Rectal smooth muscle tissue (tissue), 1 donor: ENCODE measurements around the gene ATG4C.

Experiments used
- H3K27ac ChIP-seq: one replicate; pipeline ENCODE4 v1.7.0; 2013; ENCODE audit warnings: low read depth, low read length, inconsistent platforms
- H3K27me3 ChIP-seq: one replicate; pipeline ENCODE4 v1.7.0; 2013; ENCODE audit warnings: low read length; ENCODE audit not compliant: control insufficient read depth, insufficient read depth
- H3K36me3 ChIP-seq: one replicate; pipeline ENCODE4 v1.7.0; 2013; ENCODE audit warnings: low read length; ENCODE audit not compliant: control insufficient read depth, insufficient read depth
- H3K4me1 ChIP-seq: one replicate; pipeline ENCODE4 v1.7.0; 2013; ENCODE audit warnings: low read length; ENCODE audit not compliant: control insufficient read depth, insufficient read depth
- H3K4me3 ChIP-seq: one replicate; pipeline ENCODE4 v1.7.0; 2013; ENCODE audit warnings: low read length
- H3K9ac ChIP-seq: one replicate; pipeline ENCODE4 v1.7.0; 2013; ENCODE audit warnings: low read length

Gene ATG4C

GRCh38 chr1:62876535-62876934 is 92.6 kb downstream of the ATG4C start:
- no peak overlapping the region for H3K9ac ChIP-seq
- H3K36me3 ChIP-seq = no peaks in the 10 kb centered on the region

GRCh38 chr1:62877579-62877978 is 93.6 kb downstream of the ATG4C start:
- H3K4me1 ChIP-seq = no peaks in the 10 kb centered on the region
- no peaks in the 10 kb centered on the region for H3K36me3 ChIP-seq
- H3K9ac ChIP-seq = no peak overlapping the region
- H3K4me3 ChIP-seq = no peak overlapping the region
- H3K27me3 ChIP-seq = no peaks in the 10 kb centered on the region
- no peak overlapping the region for H3K27ac ChIP-seq

More at GRCh38 chr1:62876535-62876934, 92.6 kb downstream of the ATG4C start:
- Histone ChIP-seq H3K4me1 (no peaks in the 10 kb centered on the region), H3K27me3 (no peaks in the 10 kb centered on the region), H3K4me3 (no peak overlapping the region), H3K27ac (no peak overlapping the region)

- Histone ChIP-seq H3K4me3 (no peak overlapping the region), H3K4me1 (no peaks in the 10 kb centered on the region), H3K27me3 (no peaks in the 10 kb centered on the region), H3K27ac (no peak overlapping the region), H3K9ac (no peak overlapping the region), H3K36me3 (no peaks in the 10 kb centered on the region)
Measured at GRCh38 chr1:62879962-62880361, 96.0 kb downstream of the ATG4C start.

GRCh38 chr1:62882201-62883104 is 98.5 kb downstream of the ATG4C start:
- H3K4me1 ChIP-seq = no peaks in the 10 kb centered on the region
- no peaks in the 10 kb centered on the region for H3K27me3 ChIP-seq
- no peak overlapping the region for H3K9ac ChIP-seq
- no peaks in the 10 kb centered on the region for H3K36me3 ChIP-seq
- H3K4me3 ChIP-seq = no peak overlapping the region
- H3K27ac ChIP-seq = no peak overlapping the region

- H3K4me1 ChIP-seq = no peaks in the 10 kb centered on the region
- no peak overlapping the region for H3K4me3 ChIP-seq
- no peaks in the 10 kb centered on the region for H3K27me3 ChIP-seq
- no peak overlapping the region for H3K9ac ChIP-seq
- H3K27ac ChIP-seq = no peak overlapping the region
- H3K36me3 ChIP-seq = no peaks in the 10 kb centered on the region
Measured at GRCh38 chr1:62884156-62884740, 100.3 kb downstream of the ATG4C start.

- H3K27ac ChIP-seq = no peak overlapping the region
- H3K4me3 ChIP-seq = no peak overlapping the region
- H3K27me3 ChIP-seq = no peaks in the 10 kb centered on the region
- H3K4me1 ChIP-seq = no peaks in the 10 kb centered on the region
- H3K36me3 ChIP-seq = no peaks in the 10 kb centered on the region
- H3K9ac ChIP-seq = no peak overlapping the region
Measured at GRCh38 chr1:62887799-62888507, 104.0 kb downstream of the ATG4C start.

GRCh38 chr1:62891956-62892562 is 108.1 kb downstream of the ATG4C start:
- Histone ChIP-seq H3K27ac (no peak overlapping the region), H3K27me3 (no peaks in the 10 kb centered on the region), H3K4me3 (no peak overlapping the region), H3K36me3 (no peaks in the 10 kb centered on the region), H3K4me1 (no peaks in the 10 kb centered on the region), H3K9ac (no peak overlapping the region)

GRCh38 chr1:62897788-62898187 is 113.9 kb downstream of the ATG4C start:
- H3K27me3 ChIP-seq = no peaks in the 10 kb centered on the region
- no peak overlapping the region for H3K9ac ChIP-seq
- H3K4me3 ChIP-seq = no peak overlapping the region
- no peak overlapping the region for H3K27ac ChIP-seq
- no peaks in the 10 kb centered on the region for H3K4me1 ChIP-seq
- no peaks in the 10 kb centered on the region for H3K36me3 ChIP-seq

- Histone ChIP-seq H3K27me3 (no peaks in the 10 kb centered on the region), H3K9ac (no peak overlapping the region), H3K4me1 (no peaks in the 10 kb centered on the region), H3K27ac (no peak overlapping the region), H3K4me3 (no peak overlapping the region), H3K36me3 (no peaks in the 10 kb centered on the region)
Measured at GRCh38 chr1:62900566-62900965, 116.6 kb downstream of the ATG4C start.

- H3K9ac ChIP-seq = no peak overlapping the region
- H3K4me3 ChIP-seq = no peak overlapping the region
- no peaks in the 10 kb centered on the region for H3K4me1 ChIP-seq
- H3K27me3 ChIP-seq = no peaks in the 10 kb centered on the region
- H3K36me3 ChIP-seq = no peaks in the 10 kb centered on the region
- H3K27ac ChIP-seq = no peak overlapping the region
Measured at GRCh38 chr1:62901650-62902049, 117.7 kb downstream of the ATG4C start.

GRCh38 chr1:62903522-62903921 is 119.6 kb downstream of the ATG4C start:
- Histone ChIP-seq H3K36me3 (no peaks in the 10 kb centered on the region), H3K27me3 (no peaks in the 10 kb centered on the region), H3K4me1 (no peaks in the 10 kb centered on the region), H3K4me3 (no peak overlapping the region), H3K27ac (no peak overlapping the region), H3K9ac (no peak overlapping the region)
